SK-N-SH (cell line): ENCODE measurements around the gene DSCAM. TPM values are rescaled to one million over a fixed set of nuclear protein-coding genes. Genes with fewer than 3 reads are reported as not detected.
"Not testable (repeated sequence)": the region's sequence is repeated elsewhere in the genome, so short reads cannot be mapped to it uniquely, and the experiment has no call there.

Experiments used
- CTCF ChIA-PET: fragments of 300-600, 350-600 bp; formaldehyde crosslinking; extraction: SDS; loops from one replicate; lab custom pipeline; 2021; lab: Yijun Ruan, JAX
- POLR2A ChIA-PET: fragments of 350-600 bp; sonication (Branson Sonifier 250); formaldehyde crosslinking; extraction: SDS; loops from one replicate; lab custom pipeline; 2020; ENCODE audit warnings: antibody characterized with exemption, inconsistent platforms; lab: Yijun Ruan, JAX
- DNase-seq: peaks from one replicate; pipeline ENCODE4 v3.0.0; 2012
- H2AFZ ChIP-seq: fragments of 200-600 bp; sonication (generic); 2 replicates; pipeline ENCODE4 v1.8.1; 2016; ENCODE audit warnings: antibody characterized with exemption, mild to moderate bottlenecking, low read depth
- H3F3A ChIP-seq: fragments of 200-600 bp; sonication (generic); replicated peaks from 2 replicates; pipeline ENCODE3; 2016; ENCODE audit warnings: antibody characterized with exemption, mild to moderate bottlenecking; ENCODE audit not compliant: insufficient read depth
- H3K27ac ChIP-seq, 2 experiments: fragments of 200-500 bp in 1 of 2; fragments of 200-600 bp in 1 of 2; sonication (Bioruptor generic) in 1 of 2; sonication (generic), shearing (Covaris generic) in 1 of 2; 2 replicates each; pipeline versions ENCODE4 v1.5.1 to v1.6.1; 2014 to 2016; ENCODE audit warnings: low read depth in 2 of 2, inconsistent platforms in 1 of 2, low read length in 1 of 2, mild to moderate bottlenecking in 1 of 2, mixed read lengths in 1 of 2
- H3K27me3 ChIP-seq: fragments of 200-600 bp; sonication (generic), shearing (Covaris generic); 2 replicates; pipeline ENCODE4 v1.6.1; 2016; ENCODE audit warnings: mixed run types; ENCODE audit not compliant: insufficient read depth
- H3K36me3 ChIP-seq, 2 experiments: fragments of 200-500 bp in 1 of 2; fragments of 200-600 bp in 1 of 2; sonication (Bioruptor generic) in 1 of 2; sonication (generic) in 1 of 2; replicated peaks in 1 of 2; 2 replicates each; pipeline versions ENCODE3 to v1.5.1; 2014 to 2016; ENCODE audit warnings: low read length in 1 of 2, mild to moderate bottlenecking in 1 of 2; ENCODE audit not compliant: insufficient read depth in 2 of 2, control insufficient read depth in 1 of 2
- H3K4me1 ChIP-seq, 2 experiments: fragments of 200-500 bp in 1 of 2; fragments of 200-600 bp in 1 of 2; sonication (Bioruptor generic) in 1 of 2; sonication (generic), shearing (Covaris generic) in 1 of 2; 2 replicates each; pipeline versions ENCODE4 v1.5.1 to v1.6.1; 2014 to 2016; ENCODE audit warnings: low read depth in 1 of 2, low read length in 1 of 2, mixed run types in 1 of 2; ENCODE audit not compliant: insufficient read depth in 2 of 2, control insufficient read depth in 1 of 2
- H3K4me2 ChIP-seq: fragments of 200-600 bp; sonication (generic), shearing (Covaris generic); 2 replicates; pipeline ENCODE4 v1.6.1; 2017; ENCODE audit warnings: mixed run types
- H3K4me3 ChIP-seq, 2 experiments: fragments of 200-500 bp in 1 of 2; fragments of 200-600 bp in 1 of 2; sonication (Bioruptor generic) in 1 of 2; sonication (generic), shearing (Covaris generic) in 1 of 2; 2 replicates each; pipeline versions ENCODE4 v1.5.1 to v1.8.1; 2014 to 2016; ENCODE audit warnings: low read depth in 2 of 2, inconsistent platforms in 1 of 2, low read length in 1 of 2, mild to moderate bottlenecking in 1 of 2, mixed read lengths in 1 of 2, moderate library complexity in 1 of 2
- H3K79me2 ChIP-seq: fragments of 200-600 bp; sonication (generic); 2 replicates; pipeline ENCODE4 v1.8.1; 2017; ENCODE audit warnings: mild to moderate bottlenecking; ENCODE audit not compliant: insufficient read depth
- H3K9ac ChIP-seq: fragments of 200-600 bp; sonication (generic); 2 replicates; pipeline ENCODE4 v1.6.1; 2017; ENCODE audit warnings: mixed run types
- H3K9me2 ChIP-seq: fragments of 200-600 bp; sonication (generic); 2 replicates; pipeline ENCODE4 v1.6.1; 2017; ENCODE audit warnings: mixed run types
- H3K9me3 ChIP-seq: fragments of 200-600 bp; sonication (generic); 2 replicates; pipeline ENCODE4 v1.6.1; 2017; ENCODE audit warnings: mixed run types, mild to moderate bottlenecking, moderate library complexity
- H4K20me1 ChIP-seq: fragments of 200-600 bp; sonication (generic); 2 replicates; pipeline ENCODE4 v1.6.1; 2017; ENCODE audit warnings: mild to moderate bottlenecking, mixed run types; ENCODE audit not compliant: insufficient read depth
- CHD2 ChIP-seq: fragments of 150-350 bp; IDR thresholded peaks from 2 replicates; pipeline ENCODE4 v1.6.1; 2018; ENCODE audit warnings: low read length; ENCODE audit not compliant: partially characterized antibody
- ELF1 ChIP-seq: IDR thresholded peaks from 2 replicates; pipeline ENCODE4 v1.4.0; 2012
- EP300 ChIP-seq, 2 experiments: IDR thresholded peaks; 2 replicates each; pipeline versions ENCODE4 v1.4.0 to v1.6.1; 2012; ENCODE audit warnings: borderline replicate concordance in 1 of 2, low read depth in 1 of 2, low read length in 1 of 2
- EZH2phosphoT487 ChIP-seq: fragments of 200-600 bp; sonication (generic); IDR thresholded peaks from 2 replicates; pipeline ENCODE4 v1.6.1; 2017; ENCODE audit warnings: low read depth, mixed run types, mild to moderate bottlenecking, antibody characterized with exemption, moderate library complexity, borderline replicate concordance
- FOSL2 ChIP-seq: IDR thresholded peaks from 2 replicates; pipeline ENCODE4 v1.4.0; 2012; ENCODE audit warnings: low read depth, mild to moderate bottlenecking, moderate library complexity, borderline replicate concordance
- GABPA ChIP-seq: IDR thresholded peaks from 2 replicates; pipeline ENCODE4 v1.4.0; 2012; ENCODE audit warnings: low read depth, mild to moderate bottlenecking
- GATA2 ChIP-seq: sonication (generic); formaldehyde crosslinking; IDR thresholded peaks from 2 replicates; pipeline ENCODE4 v1.5.0; 2020; ENCODE audit warnings: mild to moderate bottlenecking, missing genetic modification reagents
- IRF3 ChIP-seq: fragments of 150-350 bp; IDR thresholded peaks from 2 replicates; pipeline ENCODE4 v1.6.1; 2016; ENCODE audit warnings: mild to moderate bottlenecking, low read depth, low read length
- JUND ChIP-seq: IDR thresholded peaks from 2 replicates; pipeline ENCODE4 v1.4.0; 2012
- MEF2A ChIP-seq: IDR thresholded peaks from 2 replicates; pipeline ENCODE4 v1.4.0; 2012; ENCODE audit warnings: low read depth, borderline replicate concordance
- NFIC ChIP-seq: IDR thresholded peaks from 2 replicates; pipeline ENCODE4 v1.4.0; 2012; ENCODE audit warnings: borderline replicate concordance
- NRF1 ChIP-seq: IDR thresholded peaks from 2 replicates; pipeline ENCODE4 v1.6.1; 2012; ENCODE audit warnings: low read depth, mild to moderate bottlenecking, low read length
- POLR2AphosphoS5 ChIP-seq: IDR thresholded peaks from 2 replicates; pipeline ENCODE4 v1.6.1; 2012; ENCODE audit warnings: low read depth, low read length
- RAD21 ChIP-seq: IDR thresholded peaks from 2 replicates; pipeline ENCODE4 v1.6.1; 2012; ENCODE audit warnings: mild to moderate bottlenecking, low read length
- SMC3 ChIP-seq: IDR thresholded peaks from 2 replicates; pipeline ENCODE4 v1.6.1; 2012; ENCODE audit warnings: low read depth, low read length, improper control_type of control experiment
- TCF12 ChIP-seq: IDR thresholded peaks from 2 replicates; pipeline ENCODE4 v1.4.0; 2012
- TEAD4 ChIP-seq: IDR thresholded peaks from 2 replicates; pipeline ENCODE4 v1.4.0; 2012; ENCODE audit warnings: mild to moderate bottlenecking, borderline replicate concordance; ENCODE audit not compliant: insufficient read depth
- USF1 ChIP-seq: IDR thresholded peaks from 2 replicates; pipeline ENCODE4 v1.4.0; 2012; ENCODE audit warnings: low read depth, borderline replicate concordance
- WGBS: methylation state at CpG from one replicate; pipeline ENCODE4 v1.1.6; 2017; ENCODE audit warnings: low lambda C conversion rate; 5-methylcytosine and 5-hydroxymethylcytosine counted together
- polyA plus RNA-seq, 3 experiments: library from polyadenylated mRNA; depleted of rRNA; stranded (reverse); fragments of >200 nt; gene quantifications; 2 replicates each; pipeline ENCODE4 v1.2.3, GENCODE V29; 2012
- TF ChIP-seq, protein P1 (sequence below): IDR thresholded peaks from 2 replicates; pipeline ENCODE4 v1.6.1; 2012; ENCODE audit warnings: mild to moderate bottlenecking, low read depth, low read length, moderate library complexity

Gene DSCAM
- polyA plus RNA-seq, 1 of the 3 experiments (the other 2 are of a cell fraction) = not detected

GRCh38 chr21:40269239-40269638, 577.7 kb downstream of the DSCAM start:
- no peak overlapping the region for H3K27ac ChIP-seq
- no peaks in the 10 kb centered on the region for H3K9me3 ChIP-seq
- no peaks in the 10 kb centered on the region for H3K9me2 ChIP-seq
- no peak overlapping the region for H3K4me3 ChIP-seq
- no peaks in the 10 kb centered on the region for H3F3A ChIP-seq
- CTCF ChIA-PET = no interaction called here
- peaks cover 0 to 22% of the 10 kb centered on the region in 2 experiments; a peak in 2 of 4 replicates for H3K4me1 ChIP-seq
- POLR2A ChIA-PET = interaction anchor here (0.9 kb wide), 1 partner anchor 158 kb away, joined by 3 read pairs; no protein-coding TSS in a partner anchor
- 44% methylated on average over 8 of the region's 8 CpGs for WGBS
- H3K79me2 ChIP-seq = no peaks in the 10 kb centered on the region
- no peaks in the 10 kb centered on the region for H4K20me1 ChIP-seq
- no peaks in the 10 kb centered on the region for H3K27me3 ChIP-seq
- no peaks in the 10 kb centered on the region for H3K36me3 ChIP-seq
- no peak overlapping the region for H2AFZ ChIP-seq
- DNase-seq = no peak
- H3K9ac ChIP-seq = no peak overlapping the region
- TF ChIP-seq NRF1 (no peak), NFIC (no peak), JUND (no peak), ELF1 (no peak), GATA2 (CRISPR knock-in tag) (no peak), USF1 (no peak), IRF3 (no peak), FOSL2 (no peak), GABPA (no peak), EZH2phosphoT487 (no peak), TCF12 (no peak), CHD2 (no peak), POLR2AphosphoS5 (no peak), EP300 (IDR thresholded peaks at IDR 0.05; ENCODE audit: borderline replicate concordance in 1 of 2, low read depth in 1 of 2, low read length in 1 of 2) (no peak), SMC3 (no peak), TEAD4 (no peak), RAD21 (no peak), MEF2A (no peak)
- TF ChIP-seq, protein P1, sequence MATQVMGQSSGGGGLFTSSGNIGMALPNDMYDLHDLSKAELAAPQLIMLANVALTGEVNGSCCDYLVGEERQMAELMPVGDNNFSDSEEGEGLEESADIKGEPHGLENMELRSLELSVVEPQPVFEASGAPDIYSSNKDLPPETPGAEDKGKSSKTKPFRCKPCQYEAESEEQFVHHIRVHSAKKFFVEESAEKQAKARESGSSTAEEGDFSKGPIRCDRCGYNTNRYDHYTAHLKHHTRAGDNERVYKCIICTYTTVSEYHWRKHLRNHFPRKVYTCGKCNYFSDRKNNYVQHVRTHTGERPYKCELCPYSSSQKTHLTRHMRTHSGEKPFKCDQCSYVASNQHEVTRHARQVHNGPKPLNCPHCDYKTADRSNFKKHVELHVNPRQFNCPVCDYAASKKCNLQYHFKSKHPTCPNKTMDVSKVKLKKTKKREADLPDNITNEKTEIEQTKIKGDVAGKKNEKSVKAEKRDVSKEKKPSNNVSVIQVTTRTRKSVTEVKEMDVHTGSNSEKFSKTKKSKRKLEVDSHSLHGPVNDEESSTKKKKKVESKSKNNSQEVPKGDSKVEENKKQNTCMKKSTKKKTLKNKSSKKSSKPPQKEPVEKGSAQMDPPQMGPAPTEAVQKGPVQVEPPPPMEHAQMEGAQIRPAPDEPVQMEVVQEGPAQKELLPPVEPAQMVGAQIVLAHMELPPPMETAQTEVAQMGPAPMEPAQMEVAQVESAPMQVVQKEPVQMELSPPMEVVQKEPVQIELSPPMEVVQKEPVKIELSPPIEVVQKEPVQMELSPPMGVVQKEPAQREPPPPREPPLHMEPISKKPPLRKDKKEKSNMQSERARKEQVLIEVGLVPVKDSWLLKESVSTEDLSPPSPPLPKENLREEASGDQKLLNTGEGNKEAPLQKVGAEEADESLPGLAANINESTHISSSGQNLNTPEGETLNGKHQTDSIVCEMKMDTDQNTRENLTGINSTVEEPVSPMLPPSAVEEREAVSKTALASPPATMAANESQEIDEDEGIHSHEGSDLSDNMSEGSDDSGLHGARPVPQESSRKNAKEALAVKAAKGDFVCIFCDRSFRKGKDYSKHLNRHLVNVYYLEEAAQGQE = no peak
- no peak overlapping the region for H3K4me2 ChIP-seq

GRCh38 chr21:40258456-40258855, 588.5 kb downstream of the DSCAM start:
- H3K4me2 ChIP-seq, H3K36me3 ChIP-seq, H3K4me3 ChIP-seq, H3K79me2 ChIP-seq, H3F3A ChIP-seq, H3K9ac ChIP-seq, POLR2A ChIA-PET, H3K27ac ChIP-seq, H3K9me2 ChIP-seq, H3K9me3 ChIP-seq, H3K27me3 ChIP-seq, DNase-seq, H4K20me1 ChIP-seq, H2AFZ ChIP-seq: not testable (repeated sequence)
- CTCF ChIA-PET = interaction anchor here (1.0 kb wide), 1 partner anchor 22 kb away, joined by 3 read pairs; no protein-coding TSS in a partner anchor
- 9% methylated on average over 3 of the region's 3 CpGs for WGBS
- peaks cover 0 to 22% of the 10 kb centered on the region in 2 experiments; a peak in 2 of 4 replicates for H3K4me1 ChIP-seq
